ENCODE data around the gene PRDM7. TPM values are rescaled to one million over a fixed set of nuclear protein-coding genes. Genes with fewer than 3 reads are reported as not detected.

Gene PRDM7
- polyA plus RNA-seq, 1 donor: not detected

Other genes starting within 250 kb of the PRDM7 start
- 55.2 TPM for gene SPIRE2, start 248.9 kb downstream of the PRDM7 start, polyA plus RNA-seq
- 129 TPM for gene TCF25, start 203.7 kb downstream of the PRDM7 start, polyA plus RNA-seq
- gene MC1R, start 158.5 kb downstream of the PRDM7 start, polyA plus RNA-seq: 9.4 TPM
- 60.9 TPM for gene TUBB3, start 154.0 kb downstream of the PRDM7 start, polyA plus RNA-seq
- 48.2 TPM for gene DEF8, start 128.6 kb downstream of the PRDM7 start, polyA plus RNA-seq
- 9.5 TPM for gene DBNDD1, start 57.9 kb downstream of the PRDM7 start, polyA plus RNA-seq

All from large intestine (tissue), 1 donor.